Kidney (tissue), 14 donors: ENCODE measurements around the gene SLX9. TPM values are rescaled to one million over a fixed set of nuclear protein-coding genes. Genes with fewer than 3 reads are reported as not detected.

Source experiments
- DNase-seq, 5 donors: peaks; one replicate each; pipeline ENCODE4 v3.0.0-alpha.2; 2013 to 2020
- FAIRE-seq: peaks from 2 replicates; lab custom pipeline; 2012; peaks lifted over from hg19 to GRCh38; lab: Jason Lieb, UNC
- H3K27ac ChIP-seq, 2 donors: one replicate each; pipeline ENCODE4 v1.7.0; 2013; ENCODE audit warnings: low read depth in 2 of 2, low read length in 2 of 2, inconsistent platforms in 1 of 2
- H3K27me3 ChIP-seq: one replicate; pipeline ENCODE4 v1.7.1; 2013; ENCODE audit warnings: low read length, inconsistent platforms; ENCODE audit not compliant: control insufficient read depth, insufficient read depth
- H3K36me3 ChIP-seq, 3 donors: one replicate each; pipeline versions ENCODE4 v1.7.0 to v1.7.1; 2013; ENCODE audit warnings: low read length in 3 of 3, control low read depth in 1 of 3, inconsistent platforms in 1 of 3; ENCODE audit not compliant: insufficient read depth in 3 of 3, control insufficient read depth in 2 of 3
- H3K4me1 ChIP-seq, 3 donors: one replicate each; pipeline versions ENCODE4 v1.7.0 to v1.7.1; 2013; ENCODE audit warnings: low read length in 3 of 3, inconsistent platforms in 1 of 3, low read depth in 1 of 3; ENCODE audit not compliant: control insufficient read depth in 2 of 3, insufficient read depth in 2 of 3
- H3K4me3 ChIP-seq, 3 donors: one replicate each; pipeline versions ENCODE4 v1.7.0 to v1.8.1; 2013; ENCODE audit warnings: low read length in 3 of 3, control low read depth in 1 of 3, inconsistent platforms in 1 of 3
- H3K9ac ChIP-seq, 3 donors: one replicate each; pipeline versions ENCODE4 v1.7.0 to v1.7.1; 2013; ENCODE audit warnings: low read length in 3 of 3, control low read depth in 1 of 3, inconsistent platforms in 1 of 3
- H3K9me3 ChIP-seq, 3 donors: one replicate each; pipeline versions ENCODE4 v1.7.0 to v1.7.1; 2013; ENCODE audit warnings: low read length in 3 of 3, control low read depth in 1 of 3, inconsistent platforms in 1 of 3; ENCODE audit not compliant: control insufficient read depth in 2 of 3, insufficient read depth in 1 of 3
- CTCF ChIP-seq: IDR thresholded peaks from 3 replicates; pipeline ENCODE4 v1.5.1; 2012; ENCODE audit warnings: mild to moderate bottlenecking, moderate library complexity, borderline replicate concordance; ENCODE audit not compliant: insufficient read depth; ENCODE audit errors: extremely low read depth
- intact Hi-C: fragments of 100-400 bp; cut with DNase I; formaldehyde crosslinking; loops from one replicate; pipeline ENCODE4 v1.11.1; 2022
- polyA plus RNA-seq: library from polyadenylated mRNA; stranded (reverse); fragments of 350-450 nt; fragmentation: Illumina TruSeq; extraction: RNeasy Lipid Tissue Mini Kit (QIAGEN cat#74804); gene quantifications from one replicate; pipeline ENCODE4 v1.2.3, GENCODE V29; 2014; ENCODE audit warnings: low read depth, low replicate concordance; ENCODE audit not compliant: insufficient read depth
- total RNA-seq: library from RNA; stranded (reverse); fragmentation: NEBNext Ultra II Directional; extraction: Animal tissue kit (Norgen Biotek cat#: 25700); gene quantifications from one replicate; pipeline ENCODE4 v1.2.1, GENCODE V29; 2021
- donor health status: control.
- donor health status: control.
- donor health status: control.
- donor health status: control.
- donor health status: control.
- donor health status: DM: yes; HTN: yes; CAD: no.
- donor health status: Normal renal cell carcinoma (clear cell type).

The SLX9 gene
- total and polyA plus RNA-seq, 2 donors from 2014 or later, result 27.1 to 35.1 TPM

- peaks cover 0 to 18% (median 12%) of the 10 kb centered on the region in 3 donors for H3K4me1 ChIP-seq
- intact Hi-C loops, result no loop called here
- DNase-seq (peak in 1 of 5 donors; percentile 33), FAIRE-seq (no peak)
- H3K36me3 ChIP-seq, result peaks cover 0 to 3% (median 0%) of the 10 kb centered on the region in 3 donors
- no peaks in the 10 kb centered on the region for H3K9me3 ChIP-seq
- H3K9ac ChIP-seq, result no peak overlapping the region
- no peaks in the 10 kb centered on the region for H3K27me3 ChIP-seq
- no peak overlapping the region for H3K27ac ChIP-seq
- no peak for TF ChIP-seq CTCF
- H3K4me3 ChIP-seq, result no peak overlapping the region
Observed at GRCh38 chr21:44941567-44941966, 1.7 kb downstream of the SLX9 start.

GRCh38 chr21:44942566-44942965 is 2.7 kb downstream of the SLX9 start:
- Histone ChIP-seq H3K27ac (no peak overlapping the region), H3K4me1 (peaks cover 0 to 18% (median 12%) of the 10 kb centered on the region in 3 donors), H3K27me3 (no peaks in the 10 kb centered on the region), H3K9ac (no peak overlapping the region), H3K9me3 (no peaks in the 10 kb centered on the region), H3K36me3 (peaks cover 0 to 3% (median 0%) of the 10 kb centered on the region in 3 donors), H3K4me3 (no peak overlapping the region)
- DNase-seq (no peak), FAIRE-seq (no peak)
- intact Hi-C loops, result no loop called here
- TF ChIP-seq CTCF, result no peak

- H3K27ac ChIP-seq, result no peak overlapping the region
- H3K9ac ChIP-seq, result no peak overlapping the region
- peak in 1 of 5 donors; percentile 28 for DNase-seq
- no peak for TF ChIP-seq CTCF
- intact Hi-C loops, result no loop called here
- no peaks in the 10 kb centered on the region for H3K27me3 ChIP-seq
- peaks cover 0 to 3% (median 0%) of the 10 kb centered on the region in 3 donors for H3K36me3 ChIP-seq
- peaks cover 0 to 18% (median 12%) of the 10 kb centered on the region in 3 donors for H3K4me1 ChIP-seq
- H3K9me3 ChIP-seq, result no peaks in the 10 kb centered on the region
- no peak overlapping the region for H3K4me3 ChIP-seq
- FAIRE-seq, result no peak
Observed at GRCh38 chr21:44943005-44943685, 3.3 kb downstream of the SLX9 start.
